Neutrophil (primary cell): Measurements from ENCODE around the gene NAV3.

Experiments used
- H3K27ac ChIP-seq: fragments of 200-600 bp; sonication (generic); 2 replicates; pipeline ENCODE4 v1.5.1; 2016; ENCODE audit warnings: mild to moderate bottlenecking, moderate library complexity
- H3K27me3 ChIP-seq: fragments of 200-600 bp; sonication (generic); 2 replicates; pipeline ENCODE4 v1.6.0; 2016; ENCODE audit warnings: mild to moderate bottlenecking
- H3K36me3 ChIP-seq: fragments of 200-600 bp; sonication (generic); 2 replicates; pipeline ENCODE4 v1.5.1; 2017
- H3K4me1 ChIP-seq, 2 experiments: fragments of 200-600 bp in 1 of 2; sonication (generic) in 1 of 2; 1 replicate in 1 of 2; 2 replicates in 1 of 2; pipeline versions ENCODE4 v1.5.1 to v1.6.1; 2013 to 2016; ENCODE audit warnings: low read depth in 1 of 2, low read length in 1 of 2, mild to moderate bottlenecking in 1 of 2, moderate library complexity in 1 of 2; ENCODE audit not compliant: control insufficient read depth in 1 of 2, insufficient read depth in 1 of 2
- H3K4me3 ChIP-seq, 2 experiments: fragments of 200-600 bp in 1 of 2; sonication (generic) in 1 of 2; 1 replicate in 1 of 2; 2 replicates in 1 of 2; pipeline ENCODE4 v1.5.1; 2013 to 2016; ENCODE audit warnings: low read depth in 1 of 2, low read length in 1 of 2, mild to moderate bottlenecking in 1 of 2, moderate library complexity in 1 of 2
- H3K9me3 ChIP-seq: fragments of 200-600 bp; sonication (generic); 2 replicates; pipeline ENCODE4 v1.5.1; 2016
- CTCF ChIP-seq: fragments of 200-600 bp; sonication (generic); IDR thresholded peaks from 2 replicates; pipeline ENCODE4 v1.5.1; 2016; ENCODE audit warnings: antibody characterized with exemption

The NAV3 gene

GRCh38 chr12:77979597-77980250, 149.0 kb downstream of the NAV3 start:
- Histone ChIP-seq H3K27ac (no peak overlapping the region), H3K36me3 (no peaks in the 10 kb centered on the region), H3K9me3 (no peaks in the 10 kb centered on the region), H3K4me1 (no peaks in the 10 kb centered on the region), H3K4me3 (no peak overlapping the region), H3K27me3 (no peaks in the 10 kb centered on the region)
- TF ChIP-seq CTCF, result no peak

GRCh38 chr12:77980782-77981181, 150.1 kb downstream of the NAV3 start:
- Histone ChIP-seq H3K4me1 (no peaks in the 10 kb centered on the region), H3K27me3 (no peaks in the 10 kb centered on the region), H3K36me3 (no peaks in the 10 kb centered on the region), H3K4me3 (no peak overlapping the region), H3K9me3 (no peaks in the 10 kb centered on the region), H3K27ac (no peak overlapping the region)
- no peak for TF ChIP-seq CTCF

GRCh38 chr12:77983859-77984258, 153.2 kb downstream of the NAV3 start:
- H3K4me3 ChIP-seq, result no peak overlapping the region
- no peak for TF ChIP-seq CTCF
- no peaks in the 10 kb centered on the region for H3K9me3 ChIP-seq
- H3K36me3 ChIP-seq, result no peaks in the 10 kb centered on the region
- no peaks in the 10 kb centered on the region for H3K4me1 ChIP-seq
- H3K27me3 ChIP-seq, result peaks cover 3% of the 10 kb centered on the region
- no peak overlapping the region for H3K27ac ChIP-seq

GRCh38 chr12:77992760-77993159, 162.1 kb downstream of the NAV3 start:
- H3K27me3 ChIP-seq, result peaks cover 5% of the 10 kb centered on the region
- peaks cover 0 to 6% of the 10 kb centered on the region in 2 experiments for H3K4me1 ChIP-seq
- no peaks in the 10 kb centered on the region for H3K9me3 ChIP-seq
- TF ChIP-seq CTCF, result no peak
- no peak overlapping the region for H3K27ac ChIP-seq
- no peaks in the 10 kb centered on the region for H3K36me3 ChIP-seq
- no peak overlapping the region for H3K4me3 ChIP-seq

- H3K4me3 ChIP-seq, result no peak overlapping the region
- TF ChIP-seq CTCF, result no peak
- no peak overlapping the region for H3K27ac ChIP-seq
- peaks cover 9 to 15% of the 10 kb centered on the region in 2 experiments for H3K4me1 ChIP-seq
- peaks cover 4% of the 10 kb centered on the region for H3K27me3 ChIP-seq
- no peaks in the 10 kb centered on the region for H3K36me3 ChIP-seq
- H3K9me3 ChIP-seq, result no peaks in the 10 kb centered on the region
Observed at GRCh38 chr12:77993658-77994057, 163.0 kb downstream of the NAV3 start.
